Activated CD8-positive, alpha-beta T cell treated with anti-CD3 and anti-CD28 coated beads, Interleukin-2, amount 10 ng/mL, durations not matched to agents 7 days and 5 days (primary cell): ENCODE data around the gene SLC4A3. TPM values are rescaled to one million over a fixed set of nuclear protein-coding genes. Genes with fewer than 3 reads are reported as not detected.
A peak's percentile ranks its signal among the peaks of the same experiment; 100 is the strongest.

Experiments
- ATAC-seq: fragments of 150-1000 bp; cut with Tn5 transposase; one replicate; pipeline ENCODE4 v1.10.0; 2021; ENCODE audit warnings: moderate library complexity
- CTCF ChIA-PET: fragments of 350-600 bp; sonication (Branson Sonifier 250); formaldehyde crosslinking; loops from one replicate; lab custom pipeline; 2021; ENCODE audit warnings: antibody characterized with exemption; lab: Charles Lee
- POLR2A ChIA-PET: fragments of 350-600 bp; sonication (Branson Sonifier 250); formaldehyde crosslinking; loops from one replicate; lab custom pipeline; 2021; ENCODE audit warnings: antibody characterized with exemption; lab: Charles Lee
- DNase-seq: peaks from one replicate; pipeline ENCODE4 v3.0.0-alpha.2; 2020
- H3K27ac Mint-ChIP-seq: one replicate; pipeline ENCODE4 v1.8.0; 2021; ENCODE audit warnings: mild to moderate bottlenecking, mixed read lengths
- H3K27me3 Mint-ChIP-seq: one replicate; pipeline ENCODE4 v1.8.0; 2021; ENCODE audit warnings: low read depth, mixed read lengths
- H3K36me3 Mint-ChIP-seq: one replicate; pipeline ENCODE4 v1.8.0; 2021; ENCODE audit warnings: low read depth, mixed read lengths
- H3K4me1 Mint-ChIP-seq: one replicate; pipeline ENCODE4 v1.8.0; 2021; ENCODE audit warnings: low read depth, mixed read lengths
- H3K4me3 Mint-ChIP-seq: one replicate; pipeline ENCODE4 v1.8.0; 2021; ENCODE audit warnings: mild to moderate bottlenecking, mixed read lengths
- H3K9me3 Mint-ChIP-seq: one replicate; pipeline ENCODE4 v1.8.0; 2022; ENCODE audit warnings: mixed read lengths; ENCODE audit not compliant: insufficient read depth
- total RNA-seq, 2 experiments: library from RNA; stranded (reverse); gene quantifications; one replicate each; pipeline ENCODE4 v1.2.3, GENCODE V29; 2021

SLC4A3 gene
- total RNA-seq, 2 experiments from 2014 or later: not detected

GRCh38 chr2:219598308-219599078, 28.9 kb upstream of the SLC4A3 start:
- Mint-ChIP-seq H3K27ac (peak overlapping the region; percentile 89), H3K4me1 (peaks cover 32% of the 10 kb centered on the region), H3K27me3 (peaks cover 4% of the 10 kb centered on the region), H3K9me3 (no peaks in the 10 kb centered on the region), H3K4me3 (peak overlapping the region; percentile 94), H3K36me3 (peaks cover 7% of the 10 kb centered on the region)
- POLR2A ChIA-PET: interaction anchor here (1.2 to 2.0 kb wide), 2 partner anchors 48 to 55 kb away, joined by 3 to 4 read pairs; no protein-coding TSS in a partner anchor
- CTCF ChIA-PET: interaction anchor here (1.3 to 4.5 kb wide), 3 partner anchors 38 to 57 kb away, joined by 3 to 22 read pairs (median 18); partner anchors contain the start of gene CHPF
- ATAC-seq (no peak), DNase-seq (no peak)

DNA sequence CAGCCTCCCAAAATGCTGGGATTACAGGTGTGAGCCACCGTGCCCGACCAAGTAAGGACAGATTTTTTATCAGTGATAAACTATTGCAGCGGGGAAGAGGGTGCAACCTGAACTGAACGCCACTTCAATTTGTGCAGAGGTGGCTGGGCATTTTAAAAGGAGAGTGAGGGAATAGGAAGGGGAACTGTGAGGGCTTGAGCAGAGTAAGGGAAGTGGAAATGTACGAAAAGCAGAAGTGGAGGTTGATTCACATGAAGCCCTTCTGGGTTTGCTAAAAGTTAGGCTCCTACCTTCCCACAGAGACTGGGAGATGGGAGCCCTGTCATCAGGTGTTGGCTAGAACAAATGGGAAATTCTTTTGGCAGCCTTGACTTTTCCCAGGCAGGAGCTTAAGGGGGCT, 23.7 kb upstream of the SLC4A3 start:
- Mint-ChIP-seq H3K4me1 (peaks cover 10% of the 10 kb centered on the region), H3K4me3 (no peak overlapping the region), H3K9me3 (no peaks in the 10 kb centered on the region), H3K27me3 (no peaks in the 10 kb centered on the region), H3K36me3 (peaks cover 25% of the 10 kb centered on the region), H3K27ac (no peak overlapping the region)
- POLR2A ChIA-PET: no interaction called here
- DNase-seq (no peak), ATAC-seq (no peak)
- CTCF ChIA-PET: no interaction called here

- Mint-ChIP-seq H3K27me3 (no peaks in the 10 kb centered on the region), H3K36me3 (peaks cover 29% of the 10 kb centered on the region), H3K9me3 (no peaks in the 10 kb centered on the region), H3K27ac (no peak overlapping the region), H3K4me3 (no peak overlapping the region), H3K4me1 (peaks cover 5% of the 10 kb centered on the region)
- DNase-seq (no peak), ATAC-seq (no peak)
- ChIA-PET POLR2A (no interaction called here), CTCF (interaction anchor here (2.0 kb wide), 1 partner anchor 45 kb away, joined by 5 read pairs; no protein-coding TSS in a partner anchor)
These were observed 21.8 kb upstream of the SLC4A3 start for GRCh38 chr2:219605607-219605954.

DNA sequence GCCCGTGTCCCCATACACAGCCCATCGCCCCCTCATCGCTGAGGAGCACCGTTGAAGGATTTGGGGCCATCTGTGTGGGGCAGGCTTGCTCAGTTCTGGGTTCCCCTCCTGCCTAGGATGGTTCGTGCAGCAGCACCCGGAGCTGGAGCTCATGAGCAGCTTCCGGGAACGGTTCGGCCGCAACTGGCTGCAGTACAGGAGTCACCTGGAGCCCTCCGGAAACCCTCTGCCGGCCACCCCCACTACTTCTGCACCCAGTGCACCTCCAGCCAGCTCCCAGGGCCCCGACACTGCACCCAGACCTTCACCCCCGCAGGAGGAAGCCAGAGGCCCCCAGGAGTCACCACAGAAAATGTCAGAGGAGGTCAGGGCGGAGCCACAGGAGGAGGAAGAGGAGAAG, 19.5 kb upstream of the SLC4A3 start:
- H3K36me3 Mint-ChIP-seq: peaks cover 29% of the 10 kb centered on the region
- peaks cover 19% of the 10 kb centered on the region for H3K4me1 Mint-ChIP-seq
- no peak overlapping the region for H3K4me3 Mint-ChIP-seq
- ATAC-seq (no peak), DNase-seq (no peak)
- no peaks in the 10 kb centered on the region for H3K27me3 Mint-ChIP-seq
- ChIA-PET POLR2A (no interaction called here), CTCF (no interaction called here)
- H3K27ac Mint-ChIP-seq: no peak overlapping the region
- H3K9me3 Mint-ChIP-seq: no peaks in the 10 kb centered on the region

- ATAC-seq (no peak), DNase-seq (no peak)
- no peak overlapping the region for H3K4me3 Mint-ChIP-seq
- ChIA-PET POLR2A (no interaction called here), CTCF (no interaction called here)
- peaks cover 21% of the 10 kb centered on the region for H3K4me1 Mint-ChIP-seq
- peaks cover 28% of the 10 kb centered on the region for H3K36me3 Mint-ChIP-seq
- H3K9me3 Mint-ChIP-seq: no peaks in the 10 kb centered on the region
- H3K27me3 Mint-ChIP-seq: no peaks in the 10 kb centered on the region
- H3K27ac Mint-ChIP-seq: no peak overlapping the region
These were observed 18.9 kb upstream of the SLC4A3 start for GRCh38 chr2:219608399-219608964.

GRCh38 chr2:219609149-219609750, 18.2 kb upstream of the SLC4A3 start:
- POLR2A ChIA-PET: no interaction called here
- Mint-ChIP-seq H3K4me1 (peaks cover 21% of the 10 kb centered on the region), H3K4me3 (no peak overlapping the region), H3K36me3 (peaks cover 23% of the 10 kb centered on the region), H3K27ac (no peak overlapping the region), H3K27me3 (no peaks in the 10 kb centered on the region), H3K9me3 (no peaks in the 10 kb centered on the region)
- CTCF ChIA-PET: no interaction called here
- DNase-seq: no peak
- no peak for ATAC-seq

- ChIA-PET CTCF (no interaction called here), POLR2A (no interaction called here)
- H3K4me1 Mint-ChIP-seq: peaks cover 21% of the 10 kb centered on the region
- DNase-seq (no peak), ATAC-seq (no peak)
- no peaks in the 10 kb centered on the region for H3K9me3 Mint-ChIP-seq
- no peaks in the 10 kb centered on the region for H3K27me3 Mint-ChIP-seq
- H3K36me3 Mint-ChIP-seq: peaks cover 21% of the 10 kb centered on the region
- H3K27ac Mint-ChIP-seq: no peak overlapping the region
- H3K4me3 Mint-ChIP-seq: no peak overlapping the region
These were observed 16.1 kb upstream of the SLC4A3 start for GRCh38 chr2:219611306-219611705.

DNA sequence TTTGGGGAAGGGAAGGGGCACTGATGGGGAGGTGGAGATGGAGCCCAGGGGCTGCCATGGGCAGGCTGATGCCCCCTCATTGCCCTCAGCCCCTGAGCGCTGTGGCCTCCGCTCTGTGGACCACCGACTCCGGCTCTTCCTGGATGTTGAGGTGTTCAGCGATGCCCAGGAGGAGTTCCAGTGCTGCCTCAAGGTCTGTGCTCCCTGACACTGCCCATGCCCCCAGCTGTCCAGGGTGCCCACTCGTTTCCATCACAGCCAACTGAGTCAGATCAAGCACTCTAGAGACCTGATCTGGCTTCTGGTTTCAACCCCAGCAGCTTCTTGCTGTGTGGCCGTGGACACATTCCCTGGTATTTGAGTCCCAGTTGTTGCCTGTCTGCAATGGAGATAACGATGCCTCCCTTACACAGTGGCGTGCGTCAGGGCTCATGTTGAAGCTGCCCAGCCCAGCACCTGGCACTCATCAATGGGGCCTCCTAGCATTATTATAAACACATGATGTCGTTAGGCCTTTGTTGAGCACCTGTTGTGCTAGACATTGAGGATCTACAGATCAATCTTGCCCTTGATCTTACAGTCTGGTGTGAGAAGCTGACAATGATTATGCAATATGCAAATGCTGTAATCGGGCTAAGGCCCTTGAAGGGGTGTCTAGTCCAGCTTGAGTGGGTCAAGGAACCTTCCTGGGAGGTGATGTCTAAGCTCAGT, 15.4 kb upstream of the SLC4A3 start:
- H3K4me3 Mint-ChIP-seq: no peak overlapping the region
- POLR2A ChIA-PET: no interaction called here
- H3K9me3 Mint-ChIP-seq: no peaks in the 10 kb centered on the region
- DNase-seq: no peak
- H3K27ac Mint-ChIP-seq: no peak overlapping the region
- H3K36me3 Mint-ChIP-seq: peaks cover 20% of the 10 kb centered on the region
- H3K4me1 Mint-ChIP-seq: peaks cover 21% of the 10 kb centered on the region
- ATAC-seq: no peak
- CTCF ChIA-PET: no interaction called here
- no peaks in the 10 kb centered on the region for H3K27me3 Mint-ChIP-seq

- POLR2A ChIA-PET: no interaction called here
- peaks cover 18% of the 10 kb centered on the region for H3K36me3 Mint-ChIP-seq
- peak; percentile 29 for ATAC-seq
These were observed 14.7 kb upstream of the SLC4A3 start for GRCh38 chr2:219612577-219613286.

GRCh38 chr2:219613461-219614070, 13.9 kb upstream of the SLC4A3 start:
- Mint-ChIP-seq H3K36me3 (peaks cover 18% of the 10 kb centered on the region), H3K9me3 (no peaks in the 10 kb centered on the region), H3K27ac (no peak overlapping the region), H3K4me3 (no peak overlapping the region), H3K4me1 (peaks cover 16% of the 10 kb centered on the region), H3K27me3 (no peaks in the 10 kb centered on the region)
- POLR2A ChIA-PET: no interaction called here
- DNase-seq: no peak
- CTCF ChIA-PET: no interaction called here
- ATAC-seq: no peak

More at GRCh38 chr2:219612577-219613286, 14.7 kb upstream of the SLC4A3 start:
- no peaks in the 10 kb centered on the region for H3K27me3 Mint-ChIP-seq
- CTCF ChIA-PET: no interaction called here
- H3K9me3 Mint-ChIP-seq: no peaks in the 10 kb centered on the region
- H3K4me3 Mint-ChIP-seq: no peak overlapping the region
- peaks cover 21% of the 10 kb centered on the region for H3K4me1 Mint-ChIP-seq
- H3K27ac Mint-ChIP-seq: peak overlapping the region; percentile 15
- DNase-seq: peak; percentile 49
